ENCODE measurements around the gene HSP90AB1. TPM values are rescaled to one million over a fixed set of nuclear protein-coding genes. Genes with fewer than 3 reads are reported as not detected.
A peak's percentile ranks its signal among the peaks of the same experiment; 100 is the strongest.

The HSP90AB1 gene
- total RNA-seq, 3 donors from 2014 or later (not counting 1 experiment from before 2014, with no cell fraction given): 256 to 372 (median 308) TPM

- peak overlapping the region; percentile 92 for H3K27ac ChIP-seq (ENCODE audit: low read length)
- Mint-ChIP-seq H3K9me3 (no peaks in the 10 kb centered on the region), H3K4me3 (peak overlapping the region; percentile 93), H3K36me3 (no peaks in the 10 kb centered on the region), H3K4me1 (peaks cover 31 to 56% of the 10 kb centered on the region in 2 donors), H3K27ac (peak overlapping the region; percentile 93 to 98), H3K27me3 (ENCODE audit: low read depth in 2 of 2) (no peaks in the 10 kb centered on the region)
- TF ChIP-seq CTCF (IDR thresholded peaks at IDR 0.05): no peak
- H3K9me3 ChIP-seq (ENCODE audit: control insufficient read depth, insufficient read depth, low read length): no peaks in the 10 kb centered on the region
- 46% methylated on average over 7 of the region's 7 CpGs for WGBS (ENCODE audit: insufficient coverage)
- intact Hi-C loops (cut with micrococcal nuclease): no loop called here
- peak overlapping the region; percentile 94 for H3K4me3 ChIP-seq (ENCODE audit: low read length)
- ATAC-seq (no peak), DNase-seq (peak in 1 of 2 donors; percentile 61)
- peaks cover 23% of the 10 kb centered on the region for H3K36me3 ChIP-seq (ENCODE audit: control insufficient read depth, insufficient read depth, low read length)
- H3K27me3 ChIP-seq (ENCODE audit: control insufficient read depth, insufficient read depth, low read length): no peaks in the 10 kb centered on the region
- peaks cover 54% of the 10 kb centered on the region for H3K4me1 ChIP-seq (ENCODE audit: control insufficient read depth, insufficient read depth, low read length)
Observed at GRCh38 chr6:44262467-44263353, 15.8 kb downstream of the HSP90AB1 start.

- H3K9me3 ChIP-seq (ENCODE audit: control insufficient read depth, insufficient read depth, low read length): no peaks in the 10 kb centered on the region
- 18% methylated on average over 6 of the region's 9 CpGs for WGBS (ENCODE audit: insufficient coverage)
- TF ChIP-seq CTCF (IDR thresholded peaks at IDR 0.05): no peak
- Mint-ChIP-seq H3K4me1 (peaks cover 22 to 48% of the 10 kb centered on the region in 2 donors), H3K27ac (peak overlapping the region; percentile 93 to 98), H3K4me3 (peak overlapping the region; percentile 93), H3K9me3 (no peaks in the 10 kb centered on the region), H3K36me3 (no peaks in the 10 kb centered on the region), H3K27me3 (ENCODE audit: low read depth in 2 of 2) (peaks cover 0 to under 1% of the 10 kb centered on the region in 2 donors)
- H3K27ac ChIP-seq (ENCODE audit: low read length): peak overlapping the region; percentile 92
- peak overlapping the region; percentile 94 for H3K4me3 ChIP-seq (ENCODE audit: low read length)
- DNase-seq (peak in 1 of 2 donors; percentile 82), ATAC-seq (peak; percentile 11 to 34 (median 30))
- H3K4me1 ChIP-seq (ENCODE audit: control insufficient read depth, insufficient read depth, low read length): peaks cover 46% of the 10 kb centered on the region
- peaks cover 23% of the 10 kb centered on the region for H3K36me3 ChIP-seq (ENCODE audit: control insufficient read depth, insufficient read depth, low read length)
- peaks cover 5% of the 10 kb centered on the region for H3K27me3 ChIP-seq (ENCODE audit: control insufficient read depth, insufficient read depth, low read length)
- intact Hi-C loops (cut with micrococcal nuclease): no loop called here
Observed at GRCh38 chr6:44263354-44264100, 16.6 kb downstream of the HSP90AB1 start.

- Mint-ChIP-seq H3K4me1 (peaks cover 19 to 43% of the 10 kb centered on the region in 2 donors), H3K4me3 (peak overlapping the region; percentile 93), H3K36me3 (no peaks in the 10 kb centered on the region), H3K9me3 (no peaks in the 10 kb centered on the region), H3K27ac (peak overlapping the region; percentile 93 to 98), H3K27me3 (ENCODE audit: low read depth in 2 of 2) (peaks cover 7 to 8% of the 10 kb centered on the region in 2 donors)
- Histone ChIP-seq H3K9me3 (ENCODE audit: control insufficient read depth, insufficient read depth, low read length) (no peaks in the 10 kb centered on the region), H3K27ac (ENCODE audit: low read length) (peak overlapping the region; percentile 92), H3K27me3 (ENCODE audit: control insufficient read depth, insufficient read depth, low read length) (peaks cover 9% of the 10 kb centered on the region), H3K4me3 (ENCODE audit: low read length) (peak overlapping the region; percentile 94), H3K4me1 (ENCODE audit: control insufficient read depth, insufficient read depth, low read length) (peaks cover 46% of the 10 kb centered on the region), H3K36me3 (ENCODE audit: control insufficient read depth, insufficient read depth, low read length) (peaks cover 18% of the 10 kb centered on the region)
- peak; percentile 46 to 67 for DNase-seq
- no peak for TF ChIP-seq CTCF (IDR thresholded peaks at IDR 0.05)
- 0% methylated on average over 13 of the region's 13 CpGs for WGBS (ENCODE audit: insufficient coverage)
- intact Hi-C loops (cut with micrococcal nuclease): loop anchor here (1.0 kb wide), 1 partner anchor 17 kb away; the partner anchor contains the start of gene HSP90AB1
- ATAC-seq: peak; percentile 15 to 43 (median 21)
Observed at GRCh38 chr6:44264154-44265006, 17.5 kb downstream of the HSP90AB1 start.

All from natural killer cell (primary cell).